Fibroblast of the aortic adventitia (primary cell): ENCODE results near the gene LRMDA. TPM values are rescaled to one million over a fixed set of nuclear protein-coding genes. Genes with fewer than 3 reads are reported as not detected.

Experiments
- DNase-seq: peaks from one replicate; pipeline ENCODE4 v3.0.0-alpha.2; 2010; ENCODE audit warnings: low read depth
- H3K4me3 ChIP-seq: 2 replicates; pipeline ENCODE4 v1.5.1; 2011; ENCODE audit warnings: low read depth, mild to moderate bottlenecking, control low read depth, low read length, moderate library complexity
- total RNA-seq: library from RNA; depleted of rRNA; stranded (reverse); fragments of >200 nt; gene quantifications from 2 replicates; pipeline ENCODE4 v1.2.3, GENCODE V29; 2012; ENCODE audit warnings: low replicate concordance
- TF ChIP-seq, protein P1 (sequence below): IDR thresholded peaks from 2 replicates; pipeline ENCODE4 v1.5.1; 2011; ENCODE audit warnings: mild to moderate bottlenecking, low read length, control low read depth, inconsistent platforms; ENCODE audit not compliant: insufficient read depth

Gene LRMDA
- total RNA-seq, 1 donor = 6.3 TPM

- TF ChIP-seq, protein P1, sequence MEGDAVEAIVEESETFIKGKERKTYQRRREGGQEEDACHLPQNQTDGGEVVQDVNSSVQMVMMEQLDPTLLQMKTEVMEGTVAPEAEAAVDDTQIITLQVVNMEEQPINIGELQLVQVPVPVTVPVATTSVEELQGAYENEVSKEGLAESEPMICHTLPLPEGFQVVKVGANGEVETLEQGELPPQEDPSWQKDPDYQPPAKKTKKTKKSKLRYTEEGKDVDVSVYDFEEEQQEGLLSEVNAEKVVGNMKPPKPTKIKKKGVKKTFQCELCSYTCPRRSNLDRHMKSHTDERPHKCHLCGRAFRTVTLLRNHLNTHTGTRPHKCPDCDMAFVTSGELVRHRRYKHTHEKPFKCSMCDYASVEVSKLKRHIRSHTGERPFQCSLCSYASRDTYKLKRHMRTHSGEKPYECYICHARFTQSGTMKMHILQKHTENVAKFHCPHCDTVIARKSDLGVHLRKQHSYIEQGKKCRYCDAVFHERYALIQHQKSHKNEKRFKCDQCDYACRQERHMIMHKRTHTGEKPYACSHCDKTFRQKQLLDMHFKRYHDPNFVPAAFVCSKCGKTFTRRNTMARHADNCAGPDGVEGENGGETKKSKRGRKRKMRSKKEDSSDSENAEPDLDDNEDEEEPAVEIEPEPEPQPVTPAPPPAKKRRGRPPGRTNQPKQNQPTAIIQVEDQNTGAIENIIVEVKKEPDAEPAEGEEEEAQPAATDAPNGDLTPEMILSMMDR = no peak
- DNase-seq = no peak
- no peak overlapping the region for H3K4me3 ChIP-seq
Observed at GRCh38 chr10:76068856-76069255, 637.4 kb downstream of the LRMDA start.

GRCh38 chr10:76070916-76071315, 639.5 kb downstream of the LRMDA start:
- TF ChIP-seq, protein P1 = no peak
- DNase-seq = no peak
- H3K4me3 ChIP-seq = no peak overlapping the region

GRCh38 chr10:76071653-76072365, 640.4 kb downstream of the LRMDA start:
- TF ChIP-seq, protein P1 = no peak
- no peak overlapping the region for H3K4me3 ChIP-seq
- DNase-seq = peak; percentile 69

DNA sequence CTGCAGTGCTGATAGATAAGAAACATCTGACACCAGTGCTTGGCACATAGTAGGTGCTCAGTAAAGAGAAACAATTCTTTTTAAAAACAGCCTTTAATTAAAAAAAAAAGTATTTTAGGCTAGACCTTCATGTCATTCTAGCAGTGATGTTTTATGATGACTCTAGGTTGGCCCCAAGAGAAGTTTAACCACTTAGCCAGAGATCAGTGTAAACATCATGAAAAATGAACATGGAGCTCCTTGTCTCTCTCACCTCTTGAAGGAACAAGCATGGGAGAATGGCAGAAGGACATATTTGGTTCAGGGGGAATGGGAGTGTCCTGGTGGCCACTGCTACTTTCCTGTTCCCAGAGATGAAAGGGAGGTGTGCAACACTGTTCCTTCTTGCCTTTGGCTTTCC, 641.0 kb downstream of the LRMDA start:
- TF ChIP-seq, protein P1 = no peak

GRCh38 chr10:76073524-76073923, 642.1 kb downstream of the LRMDA start:
- no peak for DNase-seq
- no peak overlapping the region for H3K4me3 ChIP-seq
- TF ChIP-seq, protein P1 = no peak

More for the DNA sequence above, 641.0 kb downstream of the LRMDA start:
- no peak for DNase-seq
- H3K4me3 ChIP-seq = no peak overlapping the region

DNA sequence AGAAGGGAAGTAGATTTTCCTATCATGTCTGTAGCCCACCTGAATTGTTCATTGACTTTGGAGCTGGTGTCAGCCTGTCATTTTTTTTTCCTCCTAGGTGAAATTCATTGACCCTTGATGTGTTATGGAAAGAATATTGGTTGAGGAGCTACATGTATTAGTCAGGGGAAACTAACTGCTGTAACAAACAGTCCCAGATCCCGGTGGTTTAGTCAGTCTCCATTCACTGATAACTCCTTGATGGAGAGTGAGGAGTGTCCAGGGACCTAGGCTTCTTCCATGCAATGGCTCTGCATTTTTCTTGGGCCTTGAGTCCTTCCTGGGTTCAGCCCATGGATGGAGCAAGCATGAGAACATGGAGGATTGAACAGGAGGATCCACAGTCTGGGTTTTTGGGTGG, 643.2 kb downstream of the LRMDA start:
- DNase-seq = no peak
- TF ChIP-seq, protein P1 = no peak

GRCh38 chr10:76080451-76080850, 649.0 kb downstream of the LRMDA start:
- H3K4me3 ChIP-seq = no peak overlapping the region
- TF ChIP-seq, protein P1 = no peak
- DNase-seq = peak; percentile 59

More for the DNA sequence above, 643.2 kb downstream of the LRMDA start:
- H3K4me3 ChIP-seq = no peak overlapping the region
